Astrocyte (in vitro differentiated cells and primary cell): ENCODE measurements around the gene TAGLN. TPM values are rescaled to one million over a fixed set of nuclear protein-coding genes. Genes with fewer than 3 reads are reported as not detected.

ENCODE experiments used
- DNase-seq: peaks from one replicate; pipeline ENCODE4 v3.0.0-alpha.2; 2010; ENCODE audit warnings: low read depth
- FAIRE-seq: peaks from 2 replicates; lab custom pipeline; 2011; peaks lifted over from hg19 to GRCh38; lab: Jason Lieb, UNC
- H2AFZ ChIP-seq: 2 replicates; pipeline ENCODE4 v1.6.0; 2012; ENCODE audit warnings: low read depth, low read length, inconsistent platforms
- H3K27ac ChIP-seq: 2 replicates; pipeline ENCODE4 v1.5.1; 2011; ENCODE audit warnings: low read depth, low read length, inconsistent platforms
- H3K27me3 ChIP-seq: 2 replicates; pipeline ENCODE4 v1.6.0; 2011; ENCODE audit warnings: low read length, inconsistent platforms; ENCODE audit not compliant: insufficient read depth
- H3K36me3 ChIP-seq: 2 replicates; pipeline ENCODE4 v1.5.1; 2011; ENCODE audit warnings: low read length, inconsistent platforms; ENCODE audit not compliant: insufficient read depth
- H3K4me1 ChIP-seq: 2 replicates; pipeline ENCODE4 v1.5.1; 2011; ENCODE audit warnings: low read length, inconsistent platforms; ENCODE audit not compliant: insufficient read depth
- H3K4me2 ChIP-seq: 2 replicates; pipeline ENCODE4 v1.6.0; 2012; ENCODE audit warnings: low read length, inconsistent platforms
- H3K4me3 ChIP-seq: 2 replicates; pipeline ENCODE4 v1.5.1; 2011; ENCODE audit warnings: low read depth, mild to moderate bottlenecking, low read length, inconsistent platforms; ENCODE audit not compliant: insufficient read depth
- H3K79me2 ChIP-seq: 2 replicates; pipeline ENCODE4 v1.6.0; 2012; ENCODE audit warnings: mild to moderate bottlenecking, low read length, inconsistent platforms; ENCODE audit not compliant: insufficient read depth
- H3K9ac ChIP-seq: 2 replicates; pipeline ENCODE4 v1.6.0; 2012; ENCODE audit warnings: mild to moderate bottlenecking, low read length, inconsistent platforms
- H3K9me3 ChIP-seq: 2 replicates; pipeline ENCODE4 v1.5.1; 2012; ENCODE audit warnings: low read depth, mild to moderate bottlenecking, low read length, inconsistent platforms; ENCODE audit not compliant: insufficient read depth
- H4K20me1 ChIP-seq: 2 replicates; pipeline ENCODE4 v1.6.0; 2012; ENCODE audit warnings: low read length, inconsistent platforms; ENCODE audit not compliant: insufficient read depth
- H3K27ac Mint-ChIP-seq: one replicate; pipeline ENCODE4 v1.8.0; 2021; ENCODE audit warnings: mild to moderate bottlenecking, mixed read lengths; ENCODE audit not compliant: unreplicated experiment
- H3K27me3 Mint-ChIP-seq: one replicate; pipeline ENCODE4 v1.8.0; 2021; ENCODE audit warnings: low read depth, mixed read lengths; ENCODE audit not compliant: unreplicated experiment
- H3K36me3 Mint-ChIP-seq: one replicate; pipeline ENCODE4 v1.8.0; 2021; ENCODE audit warnings: low read depth, mixed read lengths; ENCODE audit not compliant: unreplicated experiment
- H3K4me1 Mint-ChIP-seq: one replicate; pipeline ENCODE4 v1.8.0; 2021; ENCODE audit warnings: low read depth, mixed read lengths; ENCODE audit not compliant: unreplicated experiment
- H3K4me3 Mint-ChIP-seq: one replicate; pipeline ENCODE4 v1.8.0; 2021; ENCODE audit warnings: mild to moderate bottlenecking, moderate library complexity, mixed read lengths; ENCODE audit not compliant: unreplicated experiment
- H3K9me3 Mint-ChIP-seq: one replicate; pipeline ENCODE4 v1.8.0; 2021; ENCODE audit warnings: mild to moderate bottlenecking, mixed read lengths; ENCODE audit not compliant: unreplicated experiment
- CTCF ChIP-seq: IDR thresholded peaks from 2 replicates; pipeline ENCODE4 v1.5.1; 2011; ENCODE audit warnings: low read depth, mild to moderate bottlenecking, inconsistent platforms, low read length, moderate library complexity; ENCODE audit not compliant: insufficient read depth
- EZH2 ChIP-seq: IDR thresholded peaks from 2 replicates; pipeline ENCODE4 v1.6.1; 2012; ENCODE audit warnings: mild to moderate bottlenecking, low read length, inconsistent platforms; ENCODE audit not compliant: insufficient read depth
- total RNA-seq: library from RNA; stranded (reverse); gene quantifications from 2 replicates; pipeline ENCODE4 v1.2.1, GENCODE V29; 2021

Gene TAGLN
- total RNA-seq, 1 donor from 2014 or later, result 4,004 TPM

- no peaks in the 10 kb centered on the region for H3K27me3 Mint-ChIP-seq
- TF ChIP-seq EZH2, result no peak
- no peak for TF ChIP-seq CTCF
- no peaks in the 10 kb centered on the region for H3K9me3 Mint-ChIP-seq
- H2AFZ ChIP-seq, result no peak overlapping the region
- H3K4me3 Mint-ChIP-seq, result no peak overlapping the region
- H3K4me3 ChIP-seq, result no peak overlapping the region
- no peaks in the 10 kb centered on the region for H3K4me1 ChIP-seq
- no peaks in the 10 kb centered on the region for H3K9me3 ChIP-seq
- no peak overlapping the region for H3K27ac ChIP-seq
- no peak for FAIRE-seq
- H3K79me2 ChIP-seq, result no peaks in the 10 kb centered on the region
- H3K36me3 Mint-ChIP-seq, result peaks cover 23% of the 10 kb centered on the region
- peak overlapping the region; percentile 7 for H3K27ac Mint-ChIP-seq
- H3K9ac ChIP-seq, result no peak overlapping the region
- no peaks in the 10 kb centered on the region for H3K27me3 ChIP-seq
- peaks cover 23% of the 10 kb centered on the region for H3K36me3 ChIP-seq
- peaks cover 3% of the 10 kb centered on the region for H3K4me1 Mint-ChIP-seq
- H4K20me1 ChIP-seq, result no peaks in the 10 kb centered on the region
- no peak overlapping the region for H3K4me2 ChIP-seq
- DNase-seq, result no peak
Observed at GRCh38 chr11:117210620-117211019, 11.4 kb downstream of the TAGLN start.

DNA sequence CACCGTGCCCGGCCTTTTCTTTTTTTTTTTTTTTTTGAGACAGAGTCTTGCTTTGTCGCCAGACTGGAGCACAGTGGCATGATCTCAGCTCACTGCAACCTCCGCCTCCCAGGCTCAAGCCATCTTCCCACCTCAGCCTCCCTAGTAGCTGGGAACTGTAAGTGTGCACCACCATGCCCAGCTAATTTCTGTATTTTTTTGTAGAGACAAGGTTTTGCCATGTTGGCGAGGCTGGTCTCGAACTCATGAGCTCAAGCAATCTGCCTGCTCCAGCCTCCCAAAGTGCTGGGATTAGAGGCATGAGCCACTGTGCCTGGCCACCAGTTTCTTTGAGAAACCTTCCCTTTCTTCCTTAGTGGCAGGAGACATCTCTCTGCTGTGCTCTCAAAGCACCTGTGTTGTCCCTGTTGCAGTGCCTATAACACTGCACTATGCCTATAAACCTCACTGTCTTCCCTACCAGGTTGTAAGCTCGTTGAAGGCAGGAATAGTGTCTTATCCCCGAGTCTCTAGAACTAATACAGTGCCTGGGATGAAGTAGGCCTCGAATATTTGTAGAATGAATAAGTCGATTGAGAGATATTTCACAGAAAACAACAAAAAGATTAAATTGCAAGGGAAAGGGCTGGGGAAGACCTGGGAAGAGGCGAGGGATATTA, 13.7 kb downstream of the TAGLN start:
- H3K4me1 ChIP-seq, result peaks cover 13% of the 10 kb centered on the region
- no peak overlapping the region for H3K9ac ChIP-seq
- H3K9me3 ChIP-seq, result no peaks in the 10 kb centered on the region
- no peaks in the 10 kb centered on the region for H4K20me1 ChIP-seq
- H3K79me2 ChIP-seq, result no peaks in the 10 kb centered on the region
- Mint-ChIP-seq H3K27ac (no peak overlapping the region), H3K36me3 (peaks cover 27% of the 10 kb centered on the region), H3K9me3 (no peaks in the 10 kb centered on the region), H3K4me3 (no peak overlapping the region), H3K4me1 (peaks cover 13% of the 10 kb centered on the region), H3K27me3 (no peaks in the 10 kb centered on the region)
- no peaks in the 10 kb centered on the region for H3K27me3 ChIP-seq
- no peak for FAIRE-seq
- H3K4me2 ChIP-seq, result no peak overlapping the region
- H2AFZ ChIP-seq, result no peak overlapping the region
- no peak for DNase-seq
- peaks cover 28% of the 10 kb centered on the region for H3K36me3 ChIP-seq
- no peak for TF ChIP-seq EZH2
- TF ChIP-seq CTCF, result no peak
- no peak overlapping the region for H3K4me3 ChIP-seq
- no peak overlapping the region for H3K27ac ChIP-seq

GRCh38 chr11:117214404-117215110, 15.4 kb downstream of the TAGLN start:
- Histone ChIP-seq H3K27ac (no peak overlapping the region), H3K79me2 (no peaks in the 10 kb centered on the region), H3K36me3 (peaks cover 43% of the 10 kb centered on the region), H2AFZ (no peak overlapping the region), H3K27me3 (no peaks in the 10 kb centered on the region), H3K4me1 (peaks cover 25% of the 10 kb centered on the region), H3K4me2 (no peak overlapping the region), H4K20me1 (no peaks in the 10 kb centered on the region), H3K4me3 (no peak overlapping the region), H3K9ac (no peak overlapping the region), H3K9me3 (no peaks in the 10 kb centered on the region)
- Mint-ChIP-seq H3K4me1 (peaks cover 19% of the 10 kb centered on the region), H3K9me3 (no peaks in the 10 kb centered on the region), H3K27ac (no peak overlapping the region), H3K36me3 (peaks cover 28% of the 10 kb centered on the region), H3K27me3 (no peaks in the 10 kb centered on the region), H3K4me3 (peak overlapping the region; percentile 20)
- DNase-seq (no peak), FAIRE-seq (no peak)
- TF ChIP-seq CTCF (no peak), EZH2 (no peak)
